GM20431 (cell line): ENCODE measurements around the gene OR13J1.

Experiments used
- in situ Hi-C: fragments of 300-500 bp; cut with MseI, MboI; formaldehyde crosslinking; loops from one replicate; pipeline ENCODE4 v1.15.0; 2020; ENCODE audit warnings: low sequenced_read_pairs; ENCODE audit not compliant: unreplicated experiment

The OR13J1 gene

DNA sequence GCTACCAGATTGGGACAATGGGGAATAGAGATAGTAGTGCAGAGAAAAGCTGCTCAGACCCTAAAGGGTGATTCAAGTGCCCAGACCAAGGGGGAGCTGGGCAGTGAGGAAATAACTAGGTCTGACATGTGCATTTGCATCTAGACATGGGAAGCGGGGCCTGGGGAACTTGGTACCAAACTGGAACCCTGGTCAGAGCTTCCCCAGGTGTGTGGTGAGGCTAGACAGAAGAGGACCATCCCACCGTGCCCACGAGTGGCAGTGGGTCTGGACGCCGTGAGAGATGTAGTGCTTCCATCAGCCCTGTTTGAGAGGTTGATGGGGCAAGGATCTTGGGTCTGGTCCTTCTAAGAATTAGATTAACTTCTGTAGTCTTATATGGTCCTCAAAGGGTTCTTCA, 33.6 kb downstream of the OR13J1 start:
- in situ Hi-C loops = no loop called here

DNA sequence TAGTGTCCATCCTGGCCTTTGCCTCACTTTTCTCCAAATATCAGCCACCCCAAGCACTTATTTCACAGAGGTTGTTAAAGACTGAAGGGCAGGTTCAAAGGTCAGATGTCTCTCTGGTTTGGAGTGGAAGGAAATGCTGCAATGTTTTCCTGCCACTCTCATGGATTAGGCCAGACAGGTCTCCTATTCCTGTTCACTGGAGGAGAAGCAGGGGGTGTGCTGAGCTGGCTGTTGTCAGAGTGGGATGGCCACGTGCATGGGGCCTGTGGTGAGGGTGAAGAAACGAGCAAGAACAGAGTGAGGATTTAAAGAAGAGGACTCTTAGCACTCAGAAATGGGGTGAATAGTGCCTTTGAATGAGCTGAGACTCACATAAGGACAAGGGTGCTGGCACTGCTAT, 34.4 kb downstream of the OR13J1 start:
- in situ Hi-C loops = no loop called here

DNA sequence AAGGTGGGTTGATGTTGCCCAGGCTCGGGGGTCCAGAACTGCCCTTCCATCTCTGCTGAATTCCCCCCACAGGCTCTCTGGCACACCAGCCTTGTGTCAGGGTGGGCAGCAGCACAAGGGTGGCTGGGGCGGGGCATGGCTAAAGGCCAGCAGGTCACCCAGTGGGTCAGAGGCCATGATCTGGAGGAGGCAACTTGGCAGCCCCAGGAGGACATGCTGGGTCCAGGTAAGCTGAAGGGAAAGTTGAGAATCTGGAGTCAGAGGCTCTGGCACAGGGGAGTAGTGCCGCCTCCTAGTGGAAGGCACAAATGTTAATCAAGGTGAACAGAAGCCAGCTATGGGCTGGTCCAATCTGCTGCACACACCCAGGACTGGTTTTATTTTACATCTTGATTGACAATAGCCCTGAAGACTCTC, 35.0 kb downstream of the OR13J1 start:
- in situ Hi-C loops = no loop called here

DNA sequence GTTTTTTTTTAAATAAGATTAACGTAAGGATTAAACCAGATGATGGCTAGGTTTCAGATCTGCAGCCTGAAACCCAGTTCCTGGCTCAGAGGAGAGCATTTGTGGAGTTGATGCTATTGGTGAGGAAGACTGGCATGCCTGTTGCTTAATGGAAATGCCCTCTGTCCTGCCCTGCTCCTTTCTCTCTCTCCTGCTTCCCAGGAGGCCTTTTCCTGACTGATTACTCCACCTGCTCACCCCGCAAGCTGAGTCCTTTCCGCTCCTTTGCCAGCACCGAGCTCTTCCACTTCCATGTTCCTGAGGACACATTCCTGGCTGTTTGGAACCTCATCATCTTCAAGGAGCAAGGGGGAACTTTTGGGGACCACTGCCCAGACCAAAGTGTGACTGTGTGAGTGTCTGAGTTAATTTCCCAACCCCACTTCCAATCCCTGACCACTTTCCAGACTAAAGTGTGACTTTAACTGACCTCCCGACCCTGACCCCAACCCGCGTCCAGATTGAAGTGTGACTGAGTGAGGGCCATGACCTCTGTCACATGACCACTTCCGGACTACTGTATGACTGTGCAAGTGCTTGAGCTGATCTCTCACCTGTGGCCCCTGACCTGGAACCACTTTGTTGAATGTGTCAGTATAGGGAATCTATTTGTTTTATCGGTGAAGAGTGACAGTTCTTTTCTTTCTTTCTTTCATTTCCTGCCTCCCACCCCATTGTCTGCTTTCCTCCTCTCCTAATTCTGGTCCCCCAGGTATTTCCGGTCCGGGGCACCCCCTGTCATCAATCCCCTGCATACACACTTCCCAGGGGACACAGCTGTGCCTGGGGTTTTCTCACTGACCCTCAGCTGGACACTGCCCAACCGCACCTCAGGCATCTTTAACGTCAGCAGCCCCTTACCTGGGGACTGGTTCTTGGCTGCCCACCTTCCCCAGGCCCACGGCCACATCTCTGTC, 35.7 kb downstream of the OR13J1 start:
- in situ Hi-C loops = no loop called here

DNA sequence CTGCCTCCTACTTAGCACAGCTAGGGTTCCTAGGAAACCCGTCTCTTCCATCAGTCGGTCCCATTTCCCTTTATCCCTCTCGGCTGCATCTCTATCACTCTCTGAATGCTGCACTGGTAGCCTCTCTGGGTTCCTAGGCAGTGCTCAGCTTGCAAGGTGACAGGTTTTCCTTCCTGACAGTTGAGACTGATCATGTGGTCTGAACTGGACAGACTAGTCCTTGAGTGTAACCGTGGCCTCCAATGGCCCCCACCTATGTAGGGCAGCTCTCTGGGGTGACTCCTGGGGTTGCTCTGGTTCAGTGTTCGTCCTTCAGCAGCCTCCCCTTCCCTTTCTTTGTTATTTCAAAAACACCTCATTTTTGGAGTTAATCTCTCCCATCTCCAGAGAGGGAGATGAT, 37.4 kb downstream of the OR13J1 start:
- in situ Hi-C loops = no loop called here

DNA sequence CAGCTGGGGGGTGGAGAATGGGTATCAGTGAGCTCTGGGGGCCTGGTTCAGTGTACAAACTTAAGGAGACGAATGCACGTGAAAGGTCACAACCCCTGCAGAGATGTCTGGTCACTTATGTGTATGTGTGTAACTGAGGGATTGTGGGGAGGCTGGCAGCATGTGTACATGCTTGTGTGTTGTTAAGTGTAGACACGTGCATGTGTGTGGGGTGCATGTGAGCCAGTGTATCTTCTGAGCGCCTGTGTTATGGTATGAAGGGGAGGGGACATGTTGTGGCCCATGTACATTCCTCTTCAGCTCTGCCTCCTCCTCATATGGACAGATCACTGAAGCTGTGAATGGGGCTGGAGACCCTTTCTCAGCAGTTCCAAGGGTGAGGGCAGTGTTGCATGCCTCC, 39.2 kb downstream of the OR13J1 start:
- in situ Hi-C loops = no loop called here

DNA sequence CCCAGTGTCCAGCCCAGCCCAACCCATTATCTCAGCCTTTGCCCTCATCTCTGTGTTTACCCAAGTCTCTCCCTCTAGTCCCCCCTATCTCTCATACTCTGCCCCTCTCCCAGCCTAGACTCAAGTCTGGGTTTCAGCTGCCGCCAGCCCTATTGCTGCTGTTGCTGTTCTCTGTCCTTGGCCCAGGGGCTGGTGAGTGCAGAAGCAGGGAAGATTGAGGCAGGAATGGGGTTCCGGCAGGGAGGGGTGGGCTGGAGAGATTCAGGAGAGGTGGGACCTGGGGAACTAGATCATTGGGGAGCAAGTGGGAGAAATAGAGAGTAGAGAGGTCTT, 40.5 kb downstream of the OR13J1 start:
- in situ Hi-C loops = loop anchor here (10.0 kb wide), 1 partner anchor 55 kb away; no protein-coding TSS in a partner anchor

DNA sequence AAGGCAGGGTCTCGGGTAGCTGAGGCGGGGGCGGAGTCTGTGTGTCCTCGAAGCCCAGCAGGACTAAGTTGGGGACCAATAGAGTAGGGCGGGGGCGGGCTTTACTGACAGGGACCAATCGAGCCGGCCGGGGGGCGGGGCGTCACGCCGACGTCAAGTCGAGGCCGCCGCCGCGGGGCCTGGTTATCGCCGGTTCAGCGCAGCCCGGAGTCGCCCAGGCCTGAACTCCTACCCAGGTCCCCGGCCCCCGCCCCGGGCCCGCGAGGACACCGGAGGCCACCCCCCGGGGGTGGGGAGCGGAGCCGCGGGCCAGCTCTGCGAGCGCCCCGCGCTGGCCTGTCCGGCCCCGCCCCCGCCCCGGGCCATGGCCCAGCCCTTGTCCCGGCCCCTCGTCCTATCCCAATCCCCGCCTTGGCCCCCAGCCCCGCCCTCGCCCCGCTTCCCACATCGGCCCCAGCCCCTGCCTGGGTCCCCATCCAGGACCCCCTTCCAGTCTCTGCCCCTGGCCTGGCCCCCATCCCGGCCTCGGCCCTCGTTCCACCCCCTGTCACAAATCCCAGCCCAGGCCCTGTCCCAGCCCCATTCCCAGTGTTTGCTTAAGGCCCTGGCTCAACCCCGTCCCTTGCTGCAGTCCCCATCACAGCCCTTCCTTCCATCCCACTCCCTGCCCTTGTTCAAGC, 41.0 kb downstream of the OR13J1 start, which contains the start of gene TMEM8B:
TMEM8B (plus strand) TSS at position 145 of the 680 bp plus-strand sequence; CDS start at position 365, 220 bp downstream.
- in situ Hi-C loops = loop anchor here (10.0 kb wide), 1 partner anchor 56 kb away; no protein-coding TSS in a partner anchor

DNA sequence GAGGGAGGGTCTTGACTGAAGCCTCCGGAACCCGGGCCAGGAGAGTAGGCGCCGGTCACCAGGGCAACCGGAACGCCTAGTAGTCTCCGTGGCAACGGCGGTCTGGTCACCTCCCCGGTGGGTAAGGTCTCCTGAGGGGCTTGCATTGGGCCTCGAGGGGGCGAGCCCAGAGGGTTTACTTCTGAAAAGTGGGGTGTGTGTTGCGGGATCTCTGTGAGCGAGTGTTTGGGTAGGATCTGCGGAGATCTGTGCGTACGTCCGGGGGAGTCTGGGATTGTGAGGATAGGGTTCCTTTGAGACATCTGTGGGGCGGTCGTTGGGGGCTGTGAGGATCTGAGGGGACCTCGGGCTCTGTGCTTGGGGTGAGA, 41.5 kb downstream of the OR13J1 start, which contains the start of gene FAM221B:
FAM221B (minus strand) TSS at position 17 of the 368 bp plus-strand sequence. CDS start 2,571 bp downstream, outside the sequence.
- in situ Hi-C loops = loop anchor here (10.0 kb wide), 1 partner anchor 56 kb away; no protein-coding TSS in a partner anchor

DNA sequence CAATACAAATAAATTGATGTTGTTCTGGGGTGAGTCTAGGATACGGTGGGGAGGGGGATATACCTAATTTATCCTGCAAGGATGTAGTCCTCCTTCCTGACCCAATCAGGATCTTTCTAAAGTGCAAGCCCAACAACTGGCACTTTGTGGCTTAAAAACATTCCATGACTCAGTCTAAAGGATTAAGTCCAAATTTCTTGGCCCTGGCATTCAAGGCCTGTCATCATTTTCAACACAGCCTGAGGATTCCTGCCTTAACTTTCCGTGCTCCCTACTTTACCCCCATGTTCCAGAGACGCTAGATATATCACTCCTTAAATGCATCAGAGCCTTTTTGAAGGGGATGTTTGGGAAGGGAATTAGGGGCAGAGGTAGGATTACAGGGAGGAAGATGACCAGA, 42.7 kb downstream of the OR13J1 start:
- in situ Hi-C loops = loop anchor here (10.0 kb wide), 1 partner anchor 57 kb away; no protein-coding TSS in a partner anchor

DNA sequence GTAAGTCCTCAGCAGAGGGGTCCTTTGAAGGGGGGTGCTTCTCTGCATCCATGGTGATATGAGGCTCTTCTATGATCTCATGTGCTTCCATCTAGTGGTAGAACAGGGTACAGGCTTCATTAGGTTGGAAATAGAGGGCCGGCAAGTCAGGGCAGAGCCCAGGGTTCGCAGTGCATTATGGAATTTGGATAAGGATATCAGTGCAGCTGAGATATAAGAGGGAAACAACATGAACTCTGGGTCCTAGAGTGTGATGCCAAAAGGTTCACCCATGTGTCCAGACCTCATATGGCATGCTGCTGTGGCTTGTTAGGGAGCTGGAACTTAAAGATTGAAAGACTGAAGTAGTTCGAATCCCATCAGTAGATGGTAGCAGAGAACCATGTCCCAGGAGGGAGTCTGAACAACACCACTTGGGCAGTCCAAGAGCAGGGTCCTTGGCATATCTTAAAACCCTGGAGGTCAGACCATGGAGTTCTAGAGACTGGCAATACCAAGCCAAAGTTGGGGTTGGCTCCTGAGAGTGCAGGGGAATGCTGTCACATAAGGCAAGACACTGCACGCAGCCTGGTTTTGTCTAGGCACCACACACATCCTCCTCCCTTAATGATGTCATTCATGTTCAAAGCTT, 44.0 kb downstream of the OR13J1 start:
- in situ Hi-C loops = loop anchor here (10.0 kb wide), 1 partner anchor 59 kb away; no protein-coding TSS in a partner anchor

DNA sequence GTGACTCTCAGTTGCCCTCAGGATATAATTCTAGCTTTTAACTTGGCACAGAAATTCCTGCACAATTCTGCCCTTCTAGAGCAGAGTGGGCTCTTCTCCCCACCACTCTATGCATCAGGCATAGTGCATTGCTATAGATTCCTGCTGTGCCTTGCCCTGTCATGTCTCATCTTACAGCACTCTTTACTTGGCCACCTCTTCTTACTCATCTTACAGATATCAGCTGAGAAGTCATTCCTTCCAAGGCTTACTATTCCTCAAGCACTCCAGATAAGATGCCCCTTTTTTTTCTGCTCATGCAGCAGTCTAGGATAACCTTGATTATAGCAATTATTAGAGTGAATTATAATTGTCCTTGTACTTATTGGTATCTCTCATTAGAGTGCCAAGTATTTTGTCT, 47.3 kb downstream of the OR13J1 start:
- in situ Hi-C loops = loop anchor here (10.0 kb wide), 1 partner anchor 62 kb away; no protein-coding TSS in a partner anchor

DNA sequence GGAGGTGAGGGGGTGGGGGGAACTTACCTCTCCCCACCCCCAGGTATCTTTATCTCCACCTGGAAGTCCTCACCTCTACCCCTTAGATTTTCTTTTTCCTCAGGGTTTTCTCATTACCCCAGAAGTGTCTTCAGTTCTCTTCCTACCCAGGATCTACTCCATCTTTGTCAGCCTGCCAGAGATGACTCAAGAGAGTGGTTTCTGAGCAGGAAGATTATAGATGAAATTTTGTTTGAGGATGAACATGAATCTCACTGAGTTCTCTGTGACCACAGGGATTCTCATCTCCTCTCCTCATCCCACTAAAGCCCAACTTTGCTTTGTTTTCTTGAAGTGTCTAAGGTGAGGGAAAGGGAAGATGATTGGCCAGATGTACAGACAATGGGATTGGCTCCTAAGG, 50.1 kb downstream of the OR13J1 start:
- in situ Hi-C loops = loop anchor here (10.0 kb wide), 1 partner anchor 65 kb away; no protein-coding TSS in a partner anchor
